Spinal cord (tissue), 10 donors: ENCODE measurements around the gene WDFY3. TPM values are rescaled to one million over a fixed set of nuclear protein-coding genes. Genes with fewer than 3 reads are reported as not detected.

Experiments used
- DNase-seq, 6 donors: peaks; one replicate each; pipeline versions ENCODE4 v3.0.0 to v3.0.0-alpha.2; 2013 to 2015; ENCODE audit warnings: low spot score in 6 of 6, low read depth in 4 of 6
- H3K27ac ChIP-seq: one replicate; pipeline ENCODE4 v1.5.1; 2013; ENCODE audit warnings: low read depth, low read length, control low read depth
- H3K27me3 ChIP-seq: one replicate; pipeline ENCODE4 v1.6.1; 2013; ENCODE audit warnings: low read length; ENCODE audit not compliant: control insufficient read depth, insufficient read depth
- H3K36me3 ChIP-seq: one replicate; pipeline ENCODE4 v1.6.1; 2013; ENCODE audit warnings: low read length; ENCODE audit not compliant: control insufficient read depth, insufficient read depth
- H3K4me1 ChIP-seq: one replicate; pipeline ENCODE4 v1.6.1; 2013; ENCODE audit warnings: low read length; ENCODE audit not compliant: control insufficient read depth, insufficient read depth
- H3K4me3 ChIP-seq: one replicate; pipeline ENCODE4 v1.5.1; 2013; ENCODE audit warnings: low read depth, low read length, control low read depth
- H3K9me3 ChIP-seq: one replicate; pipeline ENCODE4 v1.6.1; 2013; ENCODE audit warnings: low read length; ENCODE audit not compliant: control insufficient read depth, insufficient read depth
- WGBS: methylation state at CpG from one replicate; pipeline ENCODE4 v1.1.5; 2013; ENCODE audit warnings: missing lambda C conversion rate; ENCODE audit not compliant: insufficient coverage; 5-methylcytosine and 5-hydroxymethylcytosine counted together
- polyA plus RNA-seq, 2 donors: library from polyadenylated mRNA; unstranded; fragments of 120-200 nt; gene quantifications; one replicate each; pipeline ENCODE4 v1.2.1, GENCODE V29; 2013; ENCODE audit not compliant: insufficient read length in 2 of 2
- total RNA-seq, 2 donors: library from RNA; depleted of rRNA in 1 of 2; stranded (reverse); fragments of 120-200 nt in 1 of 2; fragments of >200 nt in 1 of 2; gene quantifications; one replicate each; pipeline versions ENCODE4 v1.2.3 to v1.2.4, GENCODE V29; 2013 to 2014
- donor health status: healthy.

WDFY3 gene
- total and polyA plus RNA-seq, 4 donors, result 33.7 to 179 (median 78.4) TPM

GRCh38 chr4:84681486-84682274 lies 284.8 kb downstream of the WDFY3 start:
- peaks cover 34% of the 10 kb centered on the region for H3K36me3 ChIP-seq
- peak overlapping the region; percentile 26 for H3K27ac ChIP-seq
- H3K4me3 ChIP-seq, result no peak overlapping the region
- peak in 2 of 6 donors; percentile 19 to 31 for DNase-seq
- WGBS, result no CpG with 5 or more reads among the region's 2 CpGs
- no peaks in the 10 kb centered on the region for H3K9me3 ChIP-seq
- peaks cover 5% of the 10 kb centered on the region for H3K4me1 ChIP-seq
- H3K27me3 ChIP-seq, result no peaks in the 10 kb centered on the region

GRCh38 chr4:84680956-84681355 lies 285.5 kb downstream of the WDFY3 start:
- Histone ChIP-seq H3K9me3 (no peaks in the 10 kb centered on the region), H3K4me3 (no peak overlapping the region), H3K27me3 (no peaks in the 10 kb centered on the region), H3K4me1 (peaks cover 5% of the 10 kb centered on the region), H3K36me3 (peaks cover 34% of the 10 kb centered on the region), H3K27ac (peak overlapping the region; percentile 2)
- DNase-seq, result peak in 1 of 6 donors; percentile 17
- 49% methylated on average over 3 of the region's 4 CpGs for whole genome bisulfite sequencing

- H3K36me3 ChIP-seq, result peaks cover 36% of the 10 kb centered on the region
- peaks cover 5% of the 10 kb centered on the region for H3K4me1 ChIP-seq
- DNase-seq, result peak in 1 of 6 donors; percentile 40
- H3K9me3 ChIP-seq, result no peaks in the 10 kb centered on the region
- no peaks in the 10 kb centered on the region for H3K27me3 ChIP-seq
- H3K4me3 ChIP-seq, result no peak overlapping the region
- H3K27ac ChIP-seq, result no peak overlapping the region
- WGBS, result 97% methylated on average over 10 of the region's 14 CpGs
Measured at GRCh38 chr4:84678976-84679744, 287.3 kb downstream of the WDFY3 start.

- 91% methylated on average over 4 of the region's 5 CpGs for WGBS
- H3K36me3 ChIP-seq, result peaks cover 38% of the 10 kb centered on the region
Measured at GRCh38 chr4:84677995-84678394, 288.5 kb downstream of the WDFY3 start.

GRCh38 chr4:84677093-84677492 lies 289.4 kb downstream of the WDFY3 start:
- Histone ChIP-seq H3K27ac (no peak overlapping the region), H3K4me1 (peaks cover 4% of the 10 kb centered on the region), H3K4me3 (no peak overlapping the region), H3K36me3 (peaks cover 33% of the 10 kb centered on the region), H3K27me3 (no peaks in the 10 kb centered on the region), H3K9me3 (no peaks in the 10 kb centered on the region)
- DNase-seq, result no peak
- WGBS, result 74% methylated on average over 8 of the region's 9 CpGs

More at GRCh38 chr4:84677995-84678394, 288.5 kb downstream of the WDFY3 start:
- no peak for DNase-seq
- no peak overlapping the region for H3K27ac ChIP-seq
- H3K4me1 ChIP-seq, result peaks cover 5% of the 10 kb centered on the region
- no peaks in the 10 kb centered on the region for H3K27me3 ChIP-seq
- no peaks in the 10 kb centered on the region for H3K9me3 ChIP-seq
- no peak overlapping the region for H3K4me3 ChIP-seq

GRCh38 chr4:84673475-84674240 lies 292.8 kb downstream of the WDFY3 start:
- Histone ChIP-seq H3K9me3 (no peaks in the 10 kb centered on the region), H3K27ac (no peak overlapping the region), H3K27me3 (no peaks in the 10 kb centered on the region), H3K36me3 (peaks cover 25% of the 10 kb centered on the region), H3K4me1 (no peaks in the 10 kb centered on the region), H3K4me3 (no peak overlapping the region)
- no CpG with 5 or more reads among the region's 1 CpG for WGBS
- peak in 1 of 6 donors; percentile 9 for DNase-seq

GRCh38 chr4:84672177-84672576 lies 294.3 kb downstream of the WDFY3 start:
- no peak for DNase-seq
- Histone ChIP-seq H3K4me3 (no peak overlapping the region), H3K27ac (no peak overlapping the region), H3K36me3 (peaks cover 14% of the 10 kb centered on the region), H3K27me3 (no peaks in the 10 kb centered on the region), H3K9me3 (no peaks in the 10 kb centered on the region), H3K4me1 (no peaks in the 10 kb centered on the region)

GRCh38 chr4:84669201-84669600 lies 297.3 kb downstream of the WDFY3 start:
- DNase-seq, result no peak
- Histone ChIP-seq H3K4me1 (no peaks in the 10 kb centered on the region), H3K9me3 (no peaks in the 10 kb centered on the region), H3K36me3 (peaks cover 16% of the 10 kb centered on the region), H3K27ac (no peak overlapping the region), H3K27me3 (no peaks in the 10 kb centered on the region), H3K4me3 (no peak overlapping the region)
- WGBS, result no CpG with 5 or more reads among the region's 1 CpG

GRCh38 chr4:84666439-84666838 lies 300.1 kb downstream of the WDFY3 start:
- Histone ChIP-seq H3K9me3 (no peaks in the 10 kb centered on the region), H3K36me3 (peaks cover 12% of the 10 kb centered on the region), H3K4me1 (no peaks in the 10 kb centered on the region), H3K27ac (no peak overlapping the region), H3K4me3 (no peak overlapping the region), H3K27me3 (no peaks in the 10 kb centered on the region)
- no CpG with 5 or more reads among the region's 1 CpG for whole genome bisulfite sequencing
- DNase-seq, result no peak
